HepG2 (cell line): ENCODE data around the gene KCNK18.

Source experiments
- CTCF ChIP-seq: sonication (generic); formaldehyde crosslinking; IDR thresholded peaks from 2 replicates; pipeline ENCODE4 v1.5.0; 2020; ENCODE audit warnings: mild to moderate bottlenecking, missing genetic modification reagents, moderate library complexity
- DPF2 ChIP-seq: sonication (generic); formaldehyde crosslinking; IDR thresholded peaks from 2 replicates; pipeline ENCODE4 v1.4.0; 2020; ENCODE audit warnings: mild to moderate bottlenecking, low read depth, missing genetic modification reagents, borderline replicate concordance
- MTA1 ChIP-seq: sonication (generic); formaldehyde crosslinking; IDR thresholded peaks from 2 replicates; pipeline ENCODE4 v1.4.0; 2020; ENCODE audit warnings: missing genetic modification reagents, mild to moderate bottlenecking, borderline replicate concordance
- NFRKB ChIP-seq: fragments of 450-650 bp; IDR thresholded peaks from 2 replicates; pipeline ENCODE4 v1.6.1; 2017
- PHB2 ChIP-seq: fragments of 450-650 bp; IDR thresholded peaks from 2 replicates; pipeline ENCODE4 v1.6.1; 2018; ENCODE audit not compliant: partially characterized antibody
- SP1 ChIP-seq, 2 experiments: fragments of 450-650 bp in 1 of 2; sonication (generic) in 1 of 2; formaldehyde crosslinking in 1 of 2; IDR thresholded peaks; 2 replicates each; pipeline versions ENCODE4 v1.4.0 to v1.6.1; 2016 to 2020; ENCODE audit warnings: missing genetic modification reagents in 1 of 2
- TAF1 ChIP-seq: sonication (generic); formaldehyde crosslinking; IDR thresholded peaks from 2 replicates; pipeline ENCODE4 v1.4.0; 2020; ENCODE audit warnings: missing genetic modification reagents
- ZNF83 ChIP-seq: sonication (generic); formaldehyde crosslinking; IDR thresholded peaks from 2 replicates; pipeline ENCODE4 v1.4.0; 2020; ENCODE audit warnings: missing genetic modification reagents, mild to moderate bottlenecking, borderline replicate concordance

- TF ChIP-seq DPF2 (CRISPR knock-in tag): no peak
- TF ChIP-seq SP1 (IDR thresholded peaks at IDR 0.05): no peak
- TF ChIP-seq SP1 (CRISPR knock-in tag; IDR thresholded peaks at IDR 0.05): no peak
- TF ChIP-seq ZNF83: no peak
- TF ChIP-seq PHB2: no peak
- no peak for TF ChIP-seq NFRKB
- TF ChIP-seq CTCF (CRISPR knock-in tag): no peak
- no peak for TF ChIP-seq TAF1 (CRISPR knock-in tag)
- TF ChIP-seq MTA1 (CRISPR knock-in tag): no peak
Observed at GRCh38 chr10:117257721-117258120, 60.4 kb downstream of the KCNK18 start.
